Measurements from ENCODE around the gene CYP26A1. TPM values are rescaled to one million over a fixed set of nuclear protein-coding genes. Genes with fewer than 3 reads are reported as not detected.

CYP26A1 gene
- total and polyA plus RNA-seq, 9 donors, result 0.22 TPM; not detected in 8

DNA sequence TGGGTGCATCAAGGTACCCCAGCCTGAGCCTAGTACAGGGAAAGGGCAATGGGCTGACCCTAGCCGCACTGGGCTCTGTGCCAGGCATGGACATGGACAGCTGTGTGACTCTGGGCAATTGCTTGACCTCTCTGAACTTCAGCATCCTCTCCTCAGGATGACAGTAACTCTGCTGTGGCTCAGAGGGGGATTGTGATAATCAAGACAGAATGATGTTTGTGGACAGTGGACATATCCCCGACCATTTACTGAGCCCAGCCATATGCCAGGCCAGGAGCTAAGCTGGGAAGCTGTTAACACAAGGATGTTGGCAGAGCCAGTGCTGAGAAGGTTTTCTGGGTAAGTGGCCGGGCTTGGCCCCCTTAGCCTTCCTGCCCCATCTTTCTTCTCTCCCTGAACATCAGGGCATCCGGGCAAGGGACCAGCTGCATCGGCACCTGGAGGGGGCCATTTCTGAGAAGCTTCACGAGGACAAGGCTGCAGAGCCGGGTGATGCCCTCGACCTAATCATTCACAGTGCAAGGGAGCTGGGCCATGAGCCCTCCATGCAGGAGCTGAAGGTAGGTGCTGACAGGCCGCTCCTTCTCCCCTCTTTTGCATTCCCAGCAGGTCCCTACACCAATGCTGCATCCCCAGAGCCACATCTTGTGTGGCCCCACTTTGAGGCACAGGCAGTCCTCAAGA is 9.6 kb upstream of the CYP26A1 start:
- Histone ChIP-seq H3K36me3 (no peaks in the 10 kb centered on the region), H3K27me3 (no peaks in the 10 kb centered on the region), H3K27ac (no peak overlapping the region), H3K4me1 (ENCODE audit: insufficient read depth) (peaks cover 15% of the 10 kb centered on the region), H3K4me3 (no peak overlapping the region), H3K9me3 (no peaks in the 10 kb centered on the region)
- DNase-seq, result no peak
- 78 to 84% (median 82%) methylated on average over 9 of the region's 9 CpGs for WGBS, 3 donors
- intact Hi-C loops (cut with DNase I), result no loop called here
- no peak for TF ChIP-seq EP300 (IDR thresholded peaks at IDR 0.05)
- TF ChIP-seq, protein P1, sequence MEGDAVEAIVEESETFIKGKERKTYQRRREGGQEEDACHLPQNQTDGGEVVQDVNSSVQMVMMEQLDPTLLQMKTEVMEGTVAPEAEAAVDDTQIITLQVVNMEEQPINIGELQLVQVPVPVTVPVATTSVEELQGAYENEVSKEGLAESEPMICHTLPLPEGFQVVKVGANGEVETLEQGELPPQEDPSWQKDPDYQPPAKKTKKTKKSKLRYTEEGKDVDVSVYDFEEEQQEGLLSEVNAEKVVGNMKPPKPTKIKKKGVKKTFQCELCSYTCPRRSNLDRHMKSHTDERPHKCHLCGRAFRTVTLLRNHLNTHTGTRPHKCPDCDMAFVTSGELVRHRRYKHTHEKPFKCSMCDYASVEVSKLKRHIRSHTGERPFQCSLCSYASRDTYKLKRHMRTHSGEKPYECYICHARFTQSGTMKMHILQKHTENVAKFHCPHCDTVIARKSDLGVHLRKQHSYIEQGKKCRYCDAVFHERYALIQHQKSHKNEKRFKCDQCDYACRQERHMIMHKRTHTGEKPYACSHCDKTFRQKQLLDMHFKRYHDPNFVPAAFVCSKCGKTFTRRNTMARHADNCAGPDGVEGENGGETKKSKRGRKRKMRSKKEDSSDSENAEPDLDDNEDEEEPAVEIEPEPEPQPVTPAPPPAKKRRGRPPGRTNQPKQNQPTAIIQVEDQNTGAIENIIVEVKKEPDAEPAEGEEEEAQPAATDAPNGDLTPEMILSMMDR (IDR thresholded peaks at IDR 0.05), result no peak
- no peak for TF ChIP-seq POLR2A (IDR thresholded peaks at IDR 0.05)

DNA sequence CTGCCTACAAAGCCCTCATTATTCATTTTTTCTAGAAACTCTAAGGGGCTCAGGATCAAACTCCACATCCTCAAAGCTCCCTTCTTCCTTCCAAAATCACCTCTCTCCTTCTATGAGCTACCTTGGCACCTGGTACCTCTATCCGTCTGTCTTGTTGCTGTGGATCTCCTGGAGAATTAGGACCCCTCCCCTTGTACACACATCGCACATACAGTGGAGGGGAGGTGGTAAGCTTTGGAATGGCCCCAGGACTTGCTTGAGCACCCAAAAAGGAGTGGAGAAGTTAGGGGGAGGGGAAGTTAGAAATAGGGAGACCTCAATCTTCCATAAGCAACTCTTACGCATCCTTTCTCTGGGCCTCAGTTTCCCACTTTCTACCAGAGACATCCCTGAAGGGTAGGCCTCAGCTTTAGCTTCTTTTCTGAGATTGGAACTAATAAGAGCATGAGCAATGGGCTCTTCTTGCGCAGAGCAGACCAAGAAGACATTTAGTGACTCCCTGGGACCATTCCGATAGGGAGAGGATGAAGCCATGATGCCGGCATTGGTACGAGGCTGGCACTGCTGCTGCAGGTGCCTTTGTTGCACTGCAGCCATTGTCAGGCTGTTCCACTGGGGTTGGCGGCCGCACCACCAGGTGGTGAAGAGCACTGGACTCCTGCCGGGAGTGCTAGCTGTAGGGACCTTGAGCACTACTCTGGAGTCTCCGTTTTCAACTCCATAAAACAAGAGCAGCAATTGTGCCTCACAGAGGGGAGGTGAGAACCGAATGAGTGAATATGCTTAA is 8.6 kb upstream of the CYP26A1 start:
- H3K27me3 ChIP-seq, result no peaks in the 10 kb centered on the region
- H3K36me3 ChIP-seq, result no peaks in the 10 kb centered on the region
- TF ChIP-seq POLR2A (IDR thresholded peaks at IDR 0.05), result no peak
- TF ChIP-seq, protein P1 (IDR thresholded peaks at IDR 0.05), result no peak
- TF ChIP-seq EP300 (IDR thresholded peaks at IDR 0.05), result no peak
- intact Hi-C loops (cut with DNase I), result no loop called here
- WGBS, 3 donors, result 75 to 87% (median 77%) methylated on average over 12 of the region's 12 CpGs
- H3K4me3 ChIP-seq, result no peak overlapping the region
- H3K9me3 ChIP-seq, result no peaks in the 10 kb centered on the region
- DNase-seq, result no peak
- no peak overlapping the region for H3K27ac ChIP-seq
- peaks cover 15% of the 10 kb centered on the region for H3K4me1 ChIP-seq (ENCODE audit: insufficient read depth)

DNA sequence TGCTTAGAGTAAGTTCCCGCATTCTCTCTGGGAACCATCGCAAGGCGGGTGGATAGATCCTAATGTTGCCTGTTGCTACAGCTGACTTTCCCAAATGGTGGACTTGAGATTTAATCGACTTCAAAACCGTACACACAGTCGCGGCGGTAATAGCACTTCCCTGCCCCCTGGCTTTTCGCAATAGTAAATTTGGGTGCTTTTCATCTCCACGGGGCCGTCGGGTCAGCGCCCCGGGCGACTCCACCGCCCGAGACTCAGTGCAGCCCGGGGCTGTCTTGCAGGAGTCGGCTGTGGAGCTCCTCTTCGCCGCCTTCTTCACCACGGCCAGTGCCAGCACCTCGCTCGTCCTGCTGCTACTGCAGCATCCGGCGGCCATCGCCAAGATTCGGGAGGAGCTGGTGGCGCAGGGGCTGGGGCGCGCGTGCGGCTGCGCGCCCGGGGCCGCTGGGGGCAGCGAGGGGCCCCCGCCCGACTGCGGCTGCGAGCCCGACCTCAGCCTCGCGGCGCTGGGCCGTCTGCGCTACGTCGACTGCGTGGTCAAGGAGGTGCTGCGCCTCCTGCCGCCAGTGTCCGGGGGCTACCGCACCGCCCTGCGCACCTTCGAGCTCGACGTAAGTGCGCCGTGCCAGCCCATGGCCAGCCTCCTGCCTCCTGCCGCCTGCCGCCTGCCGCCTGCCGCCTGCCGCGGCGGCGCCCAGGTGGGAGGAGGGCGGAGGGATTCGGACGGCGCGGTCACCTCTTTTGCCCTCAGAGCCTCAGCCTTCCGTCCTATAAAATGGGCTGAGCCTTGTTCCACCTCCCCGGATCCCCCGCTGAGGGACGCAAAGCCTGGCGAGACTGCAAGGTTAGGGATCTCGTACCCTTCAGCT is 7.8 kb upstream of the CYP26A1 start:
- 6 to 10% (median 6%) methylated on average over 45 to 81 of the region's 81 CpGs for WGBS, 3 donors
- H3K9me3 ChIP-seq, result no peaks in the 10 kb centered on the region
- no peak overlapping the region for H3K27ac ChIP-seq
- peaks cover 15% of the 10 kb centered on the region for H3K4me1 ChIP-seq (ENCODE audit: insufficient read depth)
- no peak for DNase-seq
- H3K4me3 ChIP-seq, result no peak overlapping the region
- H3K27me3 ChIP-seq, result no peaks in the 10 kb centered on the region
- intact Hi-C loops (cut with DNase I), result no loop called here
- H3K36me3 ChIP-seq, result no peaks in the 10 kb centered on the region
- TF ChIP-seq POLR2A (IDR thresholded peaks at IDR 0.05) (no peak), EP300 (IDR thresholded peaks at IDR 0.05) (no peak)
- TF ChIP-seq, protein P1 (IDR thresholded peaks at IDR 0.05), result no peak

DNA sequence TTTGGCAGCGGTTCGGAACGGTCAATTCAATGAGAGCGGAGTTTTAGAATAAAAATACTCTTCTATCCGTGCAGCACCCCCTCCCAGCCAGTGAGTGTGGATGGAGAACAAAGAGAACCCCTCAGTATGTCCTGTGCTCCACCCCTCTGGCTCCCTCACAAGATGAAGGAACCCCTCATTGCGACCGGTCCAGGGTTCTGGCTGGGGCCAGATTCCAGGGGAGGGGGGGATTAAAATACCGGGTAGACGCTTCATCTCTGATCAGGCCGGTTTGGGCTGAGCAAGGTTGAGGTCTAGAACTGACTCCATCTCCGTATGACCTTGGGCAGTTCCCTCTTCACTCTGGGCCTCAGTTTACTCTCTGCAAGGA is 7.2 kb upstream of the CYP26A1 start:
- DNase-seq, result no peak
- intact Hi-C loops (cut with DNase I), result no loop called here
- 14 to 18% (median 16%) methylated on average over 11 of the region's 11 CpGs for WGBS, 3 donors
- TF ChIP-seq EP300 (IDR thresholded peaks at IDR 0.05) (no peak), POLR2A (IDR thresholded peaks at IDR 0.05) (no peak)
- TF ChIP-seq, protein P1 (IDR thresholded peaks at IDR 0.05), result no peak
- Histone ChIP-seq H3K36me3 (no peaks in the 10 kb centered on the region), H3K27ac (no peak overlapping the region), H3K4me1 (ENCODE audit: insufficient read depth) (peaks cover 15% of the 10 kb centered on the region), H3K9me3 (no peaks in the 10 kb centered on the region), H3K27me3 (no peaks in the 10 kb centered on the region), H3K4me3 (no peak overlapping the region)

All from ovary (tissue), 9 donors.